Peyer's patch (tissue), 4 donors: ENCODE measurements around the gene NKAIN2.

Experiments used
- CTCF ChIP-seq, 6 experiments: fragments of 450-650 bp in 4 of 6; fragments of 200-600 bp in 2 of 6; sonication (generic) in 1 of 6; IDR thresholded peaks; one replicate each; pipeline ENCODE4 v1.5.1; 2017 to 2019; ENCODE audit warnings: antibody characterized with exemption in 6 of 6, mild to moderate bottlenecking in 3 of 6, moderate library complexity in 1 of 6
- POLR2A ChIP-seq, 2 donors: fragments of 450-650 bp; IDR thresholded peaks; one replicate each; pipeline ENCODE4 v1.5.1; 2017; ENCODE audit warnings: antibody characterized with exemption in 2 of 2, mild to moderate bottlenecking in 2 of 2, moderate library complexity in 2 of 2

- TF ChIP-seq CTCF (IDR thresholded peaks at IDR 0.05) (no peak), POLR2A (IDR thresholded peaks at IDR 0.05) (no peak)
Measured at GRCh38 chr6:123897965-123898364, 94.3 kb downstream of the NKAIN2 start.
